ENCODE data around the gene DDX39B. TPM values are rescaled to one million over a fixed set of nuclear protein-coding genes. Genes with fewer than 3 reads are reported as not detected.

DDX39B gene
- total and polyA plus RNA-seq, 9 of the 15 experiments (the other 6 are each of a cell fraction or from before 2014, with no cell fraction given): 479 to 869 (median 592) TPM

GRCh38 chr6:31559958-31560696 is 18.3 kb upstream of the DDX39B start (continued):
- no peak for TF ChIP-seq ILK (tag; IDR thresholded peaks at IDR 0.05; ENCODE audit: borderline replicate concordance, low read depth)
- TF ChIP-seq ETV6 (IDR thresholded peaks at IDR 0.05; ENCODE audit: borderline replicate concordance in 1 of 2, low read depth in 2 of 2, low read length in 1 of 2): peak; percentile 69 to 88; a peak in 3 of 4 replicates
- TF ChIP-seq ETV6 (CRISPR knock-in tag; IDR thresholded peaks at IDR 0.05; ENCODE audit: borderline replicate concordance): no peak
- no peak for TF ChIP-seq CHD4 (IDR thresholded peaks at IDR 0.05; ENCODE audit: insufficient read depth, insufficient replicate concordance, low read depth, low read length, poor library complexity, severe bottlenecking)
- TF ChIP-seq CHAMP1 (IDR thresholded peaks at IDR 0.05): no peak
- TF ChIP-seq ZNF140 (CRISPR knock-in tag; IDR thresholded peaks at IDR 0.05): no peak
- 0 out of 4 replicates have a peak, but pooled peaks of 1 of the 2 experiments have one; percentile 47 for TF ChIP-seq ZMIZ1 (IDR thresholded peaks at IDR 0.05; ENCODE audit: low read depth in 2 of 2, low read length in 2 of 2)
- 0 out of 2 replicates have a peak, but pooled peaks have one; percentile 23 for TF ChIP-seq SMARCC2 (IDR thresholded peaks at IDR 0.05; ENCODE audit: low read depth)
- TF ChIP-seq MYC (IDR thresholded peaks at IDR 0.05; ENCODE audit: low read depth, low read length): peak; percentile 76
- TF ChIP-seq MYC (CRISPR knock-in tag; IDR thresholded peaks at IDR 0.05; ENCODE audit: borderline replicate concordance, low read depth): no peak
- no peak for TF ChIP-seq PHF20 (IDR thresholded peaks at IDR 0.05; ENCODE audit: partially characterized antibody)
- peak; percentile 88 for TF ChIP-seq JUND (IDR thresholded peaks at IDR 0.05; ENCODE audit: borderline replicate concordance, low read depth, low read length)
- TF ChIP-seq JUND (tag; IDR thresholded peaks at IDR 0.05; ENCODE audit: borderline replicate concordance, low read depth, low read length): peak; percentile 61; the same call in 1 of the 3 replicates
- TF ChIP-seq SMARCA4 (IDR thresholded peaks at IDR 0.05): peak; percentile 59
- TF ChIP-seq MITF (IDR thresholded peaks at IDR 0.05): peak; percentile 43; the same call in 1 of the 2 replicates
- peak; percentile 24 for TF ChIP-seq HMGN3 (IDR thresholded peaks at IDR 0.05; ENCODE audit: borderline replicate concordance, extremely low read depth, insufficient read length, low read depth, low read length)
- TF ChIP-seq MAZ (CRISPR knock-in tag; conservative IDR thresholded peaks at IDR 0.05 in 1 of 2, IDR thresholded peaks at IDR 0.05 in 1 of 2): peak; percentile 52 to 80; a peak in 3 of 4 replicates
- no peak for TF ChIP-seq HMG20A (CRISPR knock-in tag; conservative IDR thresholded peaks at IDR 0.05)
